Stomach (tissue), 9 donors: ENCODE results near the gene C13orf42. TPM values are rescaled to one million over a fixed set of nuclear protein-coding genes. Genes with fewer than 3 reads are reported as not detected.

Experiments used
- DNase-seq, 2 donors: peaks; one replicate each; pipeline versions ENCODE4 v3.0.0 to v3.0.0-alpha.2; 2013 to 2019
- H3K27ac ChIP-seq, 5 donors: fragments of 200-600 bp in 4 of 5; sonication (generic) in 4 of 5; one replicate each; pipeline ENCODE4 v1.5.1; 2013 to 2019; ENCODE audit warnings: mild to moderate bottlenecking in 1 of 5, moderate library complexity in 1 of 5
- H3K27me3 ChIP-seq, 3 donors: fragments of 200-600 bp; sonication (generic); one replicate each; pipeline ENCODE4 v1.5.1; 2017 to 2019; ENCODE audit warnings: mixed run types in 1 of 3
- H3K36me3 ChIP-seq, 4 donors: fragments of 200-600 bp; sonication (generic); 1 replicate in 3 of 4; 2 replicates in 1 of 4; pipeline ENCODE4 v1.5.1; 2016 to 2019
- H3K4me1 ChIP-seq, 4 donors: fragments of 200-600 bp; sonication (generic); one replicate each; pipeline ENCODE4 v1.5.1; 2016 to 2019
- H3K4me3 ChIP-seq, 4 donors: fragments of 200-600 bp; sonication (generic) in 3 of 4; one replicate each; pipeline ENCODE4 v1.5.1; 2016 to 2019; ENCODE audit warnings: mild to moderate bottlenecking in 1 of 4
- H3K9me3 ChIP-seq, 4 donors: fragments of 200-600 bp; sonication (generic); one replicate each; pipeline ENCODE4 v1.5.1; 2016 to 2019
- CTCF ChIP-seq, 7 experiments: fragments of 450-650 bp in 4 of 7; fragments of 200-600 bp in 3 of 7; sonication (generic) in 3 of 7; IDR thresholded peaks; one replicate each; pipeline ENCODE4 v1.5.1; 2016 to 2019; ENCODE audit warnings: antibody characterized with exemption in 7 of 7, control low read depth in 2 of 7, mild to moderate bottlenecking in 1 of 7
- EP300 ChIP-seq: sonication (generic); formaldehyde crosslinking; IDR thresholded peaks from one replicate; pipeline ENCODE4 v1.6.1; 2017; ENCODE audit warnings: antibody characterized with exemption
- POLR2A ChIP-seq, 4 donors: fragments of 450-650 bp; IDR thresholded peaks; one replicate each; pipeline ENCODE4 v1.6.1; 2016; ENCODE audit warnings: antibody characterized with exemption in 4 of 4, control low read depth in 2 of 4, mild to moderate bottlenecking in 1 of 4, moderate library complexity in 1 of 4
- POLR2AphosphoS5 ChIP-seq, 3 donors: sonication (generic); formaldehyde crosslinking; IDR thresholded peaks; one replicate each; pipeline ENCODE4 v1.6.1; 2016; ENCODE audit warnings: antibody characterized with exemption in 3 of 3
- WGBS, 5 donors: extraction: QIAGEN DNeasy Blood & Tissue Kit in 3 of 5; methylation state at CpG; one replicate each; pipeline versions ENCODE4 v1.1.5 to v1.1.7; 2013 to 2018; 5-methylcytosine and 5-hydroxymethylcytosine counted together
- intact Hi-C: fragments of 100-400 bp; cut with DNase I; formaldehyde crosslinking; loops from one replicate; pipeline ENCODE4 v1.15.1; 2023; ENCODE audit warnings: low total_unique reads
- polyA plus RNA-seq, 3 donors: library from polyadenylated mRNA; stranded (reverse); fragments of 200-250 nt; gene quantifications; one replicate each; pipeline ENCODE4 v1.2.3, GENCODE V29; 2013
- total RNA-seq, 5 donors: library from RNA; depleted of rRNA; stranded (reverse); fragments of >200 nt; gene quantifications; one replicate each; pipeline versions ENCODE4 v1.1.0 to v1.2.3, GENCODE V29; 2014 to 2016
- donor health status: healthy with polysubstance abuse.
- donor health status: Bipolar disorder and iron deficiency.
- donor health status: healthy.

C13orf42 gene
- total and polyA plus RNA-seq, 8 donors: not detected

- WGBS, 5 donors: 65 to 80% (median 75%) methylated on average over 2 of the region's 2 CpGs
- no peaks in the 10 kb centered on the region for H3K36me3 ChIP-seq
- intact Hi-C loops: no loop called here
- no peaks in the 10 kb centered on the region for H3K9me3 ChIP-seq
- no peak for DNase-seq
- no peak overlapping the region for H3K27ac ChIP-seq
- no peak overlapping the region for H3K4me3 ChIP-seq
- H3K27me3 ChIP-seq: no peaks in the 10 kb centered on the region
- TF ChIP-seq POLR2AphosphoS5 (IDR thresholded peaks at IDR 0.05): no peak
- TF ChIP-seq CTCF (IDR thresholded peaks at IDR 0.05): no peak
- no peak for TF ChIP-seq EP300
- no peak for TF ChIP-seq POLR2A (IDR thresholded peaks at IDR 0.05)
- H3K4me1 ChIP-seq: no peaks in the 10 kb centered on the region
Observed at GRCh38 chr13:51036418-51036817, 74.7 kb downstream of the C13orf42 start.

- H3K4me1 ChIP-seq: no peaks in the 10 kb centered on the region
- H3K9me3 ChIP-seq: no peaks in the 10 kb centered on the region
- H3K27me3 ChIP-seq: no peaks in the 10 kb centered on the region
- WGBS, 5 donors: 61 to 83% (median 80%) methylated on average over 2 of the region's 2 CpGs
- H3K27ac ChIP-seq: no peak overlapping the region
- H3K4me3 ChIP-seq: no peak overlapping the region
- H3K36me3 ChIP-seq: no peaks in the 10 kb centered on the region
- intact Hi-C loops: no loop called here
- DNase-seq: no peak
- TF ChIP-seq POLR2AphosphoS5 (IDR thresholded peaks at IDR 0.05): no peak
Observed at GRCh38 chr13:51035978-51036377, 75.1 kb downstream of the C13orf42 start.

- H3K27ac ChIP-seq: no peak overlapping the region
- no peaks in the 10 kb centered on the region for H3K36me3 ChIP-seq
- H3K4me3 ChIP-seq: no peak overlapping the region
- no peaks in the 10 kb centered on the region for H3K9me3 ChIP-seq
- H3K4me1 ChIP-seq: no peaks in the 10 kb centered on the region
- no peaks in the 10 kb centered on the region for H3K27me3 ChIP-seq
- intact Hi-C loops: no loop called here
- TF ChIP-seq EP300 (no peak), POLR2AphosphoS5 (IDR thresholded peaks at IDR 0.05) (no peak), CTCF (IDR thresholded peaks at IDR 0.05) (no peak), POLR2A (IDR thresholded peaks at IDR 0.05) (no peak)
- WGBS, 5 donors: 85 to 92% (median 86%) methylated on average over 4 of the region's 4 CpGs
- no peak for DNase-seq
Observed at GRCh38 chr13:51035469-51035868, 75.6 kb downstream of the C13orf42 start.

- no peak for TF ChIP-seq CTCF (IDR thresholded peaks at IDR 0.05)
- no peak for TF ChIP-seq EP300
- TF ChIP-seq POLR2AphosphoS5 (IDR thresholded peaks at IDR 0.05): no peak
- no peak for TF ChIP-seq POLR2A (IDR thresholded peaks at IDR 0.05)
- WGBS, 5 donors: 82 to 98% (median 95%) methylated on average over 3 of the region's 3 CpGs
- Histone ChIP-seq H3K36me3 (no peaks in the 10 kb centered on the region), H3K4me3 (no peak overlapping the region), H3K9me3 (no peaks in the 10 kb centered on the region), H3K27ac (no peak overlapping the region), H3K4me1 (no peaks in the 10 kb centered on the region), H3K27me3 (no peaks in the 10 kb centered on the region)
- DNase-seq: no peak
- intact Hi-C loops: no loop called here
Observed at GRCh38 chr13:51034906-51035305, 76.2 kb downstream of the C13orf42 start.

- 62 to 69% (median 63%) methylated on average over 5 of the region's 5 CpGs for WGBS, 5 donors
- intact Hi-C loops: no loop called here
- H3K27me3 ChIP-seq: no peaks in the 10 kb centered on the region
- H3K4me1 ChIP-seq: no peaks in the 10 kb centered on the region
- no peak for TF ChIP-seq CTCF (IDR thresholded peaks at IDR 0.05)
- TF ChIP-seq EP300: no peak
- no peak for TF ChIP-seq POLR2AphosphoS5 (IDR thresholded peaks at IDR 0.05)
- no peak for TF ChIP-seq POLR2A (IDR thresholded peaks at IDR 0.05)
- H3K4me3 ChIP-seq: no peak overlapping the region
- no peaks in the 10 kb centered on the region for H3K36me3 ChIP-seq
- DNase-seq: peak in 1 of 2 donors; percentile 15
- no peak overlapping the region for H3K27ac ChIP-seq
- no peaks in the 10 kb centered on the region for H3K9me3 ChIP-seq
Observed at GRCh38 chr13:51033421-51034185, 77.5 kb downstream of the C13orf42 start.
